Liver (tissue), 9 donors: ENCODE results near the gene CACNB4. TPM values are rescaled to one million over a fixed set of nuclear protein-coding genes. Genes with fewer than 3 reads are reported as not detected.

Experiments
- DNase-seq: peaks from one replicate; pipeline ENCODE4 v3.0.0-alpha.2; 2017; ENCODE audit warnings: low spot score
- H3K27ac ChIP-seq, 2 donors: one replicate each; pipeline ENCODE4 v1.7.0; 2013; ENCODE audit warnings: inconsistent platforms in 2 of 2, low read length in 2 of 2, control low read depth in 1 of 2, low read depth in 1 of 2, mild to moderate bottlenecking in 1 of 2
- H3K27me3 ChIP-seq, 4 donors: one replicate each; pipeline versions ENCODE4 v1.6.1 to v1.7.0; 2013; ENCODE audit warnings: low read length in 3 of 4, inconsistent platforms in 1 of 4, mild to moderate bottlenecking in 1 of 4, moderate library complexity in 1 of 4; ENCODE audit not compliant: control insufficient read depth in 4 of 4, insufficient read depth in 4 of 4
- H3K36me3 ChIP-seq, 4 donors: one replicate each; pipeline versions ENCODE4 v1.6.1 to v1.7.0; 2013; ENCODE audit warnings: low read length in 3 of 4, mild to moderate bottlenecking in 3 of 4, low read depth in 1 of 4, moderate library complexity in 1 of 4; ENCODE audit not compliant: control insufficient read depth in 4 of 4, insufficient read depth in 3 of 4
- H3K4me1 ChIP-seq, 4 donors: one replicate each; pipeline versions ENCODE4 v1.6.1 to v1.7.0; 2013; ENCODE audit warnings: low read length in 3 of 4, mild to moderate bottlenecking in 3 of 4, moderate library complexity in 1 of 4; ENCODE audit not compliant: control insufficient read depth in 4 of 4, insufficient read depth in 4 of 4
- H3K4me3 ChIP-seq, 3 donors: one replicate each; pipeline versions ENCODE4 v1.6.1 to v1.7.0; 2013; ENCODE audit warnings: low read length in 3 of 3, control low read depth in 1 of 3, low read depth in 1 of 3, mild to moderate bottlenecking in 1 of 3
- H3K9ac ChIP-seq, 2 donors: one replicate each; pipeline ENCODE4 v1.7.0; 2013; ENCODE audit warnings: low read length in 2 of 2, mild to moderate bottlenecking in 2 of 2, moderate library complexity in 2 of 2, control low read depth in 1 of 2, low read depth in 1 of 2
- H3K9me3 ChIP-seq, 4 donors: one replicate each; pipeline versions ENCODE4 v1.6.1 to v1.7.0; 2013; ENCODE audit warnings: low read length in 3 of 4; ENCODE audit not compliant: control insufficient read depth in 4 of 4
- CTCF ChIP-seq: fragments of 150-350 bp; IDR thresholded peaks from 2 replicates; pipeline ENCODE4 v1.5.1; 2017; ENCODE audit warnings: improper control_type of control experiment, low read depth, low read length; ENCODE audit not compliant: missing input control
- EGR1 ChIP-seq, 2 donors: IDR thresholded peaks; 2 replicates each; pipeline ENCODE4 v1.6.1; 2016 to 2018; ENCODE audit warnings: antibody characterized with exemption in 2 of 2, low read depth in 2 of 2
- FOXA1 ChIP-seq: IDR thresholded peaks from 2 replicates; pipeline ENCODE4 v1.6.1; 2016; ENCODE audit warnings: antibody characterized with exemption
- FOXA2 ChIP-seq: IDR thresholded peaks from 2 replicates; pipeline ENCODE4 v1.6.1; 2016; ENCODE audit warnings: antibody characterized with exemption
- GABPA ChIP-seq, 2 donors: IDR thresholded peaks in 1 of 2; conservative IDR thresholded peaks in 1 of 2; 2 replicates each; pipeline ENCODE4 v1.6.1; 2016; ENCODE audit warnings: antibody characterized with exemption in 2 of 2, mild to moderate bottlenecking in 1 of 2, moderate library complexity in 1 of 2
- HNF4A ChIP-seq, 2 donors: conservative IDR thresholded peaks; 2 replicates each; pipeline ENCODE4 v1.6.1; 2016; ENCODE audit warnings: antibody characterized with exemption in 2 of 2, mild to moderate bottlenecking in 2 of 2
- HNF4G ChIP-seq: IDR thresholded peaks from 2 replicates; pipeline ENCODE4 v1.6.1; 2016; ENCODE audit warnings: antibody characterized with exemption
- JUND ChIP-seq, 2 donors: IDR thresholded peaks; 2 replicates each; pipeline ENCODE4 v1.6.1; 2016; ENCODE audit warnings: antibody characterized with exemption in 2 of 2
- NR2F2 ChIP-seq: IDR thresholded peaks from 2 replicates; pipeline ENCODE4 v1.6.1; 2016; ENCODE audit warnings: antibody characterized with exemption
- RAD21 ChIP-seq, 2 donors: IDR thresholded peaks; 2 replicates each; pipeline ENCODE4 v1.6.1; 2016; ENCODE audit warnings: antibody characterized with exemption in 2 of 2, mild to moderate bottlenecking in 2 of 2
- REST ChIP-seq: IDR thresholded peaks from 2 replicates; pipeline ENCODE4 v1.6.1; 2016; ENCODE audit warnings: antibody characterized with exemption, mild to moderate bottlenecking
- RXRA ChIP-seq, 2 donors: IDR thresholded peaks; 2 replicates each; pipeline ENCODE4 v1.6.1; 2017 to 2018; ENCODE audit warnings: antibody characterized with exemption in 2 of 2, mild to moderate bottlenecking in 1 of 2
- SP1 ChIP-seq: IDR thresholded peaks from 2 replicates; pipeline ENCODE4 v1.6.1; 2018; ENCODE audit warnings: antibody characterized with exemption, mild to moderate bottlenecking
- TAF1 ChIP-seq: conservative IDR thresholded peaks from 2 replicates; pipeline ENCODE4 v1.6.1; 2016; ENCODE audit warnings: antibody characterized with exemption, mild to moderate bottlenecking
- YY1 ChIP-seq: IDR thresholded peaks from 2 replicates; pipeline ENCODE4 v1.6.1; 2016; ENCODE audit warnings: antibody characterized with exemption, mild to moderate bottlenecking
- WGBS: extraction: QIAGEN DNeasy Blood & Tissue Kit; methylation state at CpG from one replicate; pipeline ENCODE4 v1.1.7; 2013; 5-methylcytosine and 5-hydroxymethylcytosine counted together
- polyA plus RNA-seq, 2 donors: library from polyadenylated mRNA; stranded (reverse) in 1 of 2; unstranded in 1 of 2; fragments of 200-250 nt in 1 of 2; fragments of >200 nt in 1 of 2; fragmentation: Nextera tagmentation in 1 of 2; extraction: Ambion mirVana in 1 of 2; gene quantifications; one replicate each; pipeline versions ENCODE4 v1.2.1 to v1.2.3, GENCODE V29; 2013 to 2015
- total RNA-seq, 2 donors: library from RNA; depleted of rRNA; stranded (reverse); fragments of >200 nt; gene quantifications; one replicate each; pipeline ENCODE4 v1.2.3, GENCODE V29; 2014
- TF ChIP-seq, protein P1 (sequence below): IDR thresholded peaks from 2 replicates; pipeline ENCODE4 v1.6.1; 2016; ENCODE audit warnings: antibody characterized with exemption
- TF ChIP-seq, protein P2 (sequence below): IDR thresholded peaks from 2 replicates; pipeline ENCODE4 v1.6.1; 2016; ENCODE audit warnings: antibody characterized with exemption
- TF ChIP-seq, protein P3 (sequence below): IDR thresholded peaks from 2 replicates; pipeline ENCODE4 v1.6.1; 2016; ENCODE audit warnings: antibody characterized with exemption
- donor health status: healthy.
- donor health status: healthy.
- donor health status: healthy.
- donor health status: healthy.
- donor health status: healthy.

The CACNB4 gene
- total and polyA plus RNA-seq, 4 donors = 0.02 to 0.50 (median 0.21) TPM

- H3K4me1 ChIP-seq = no peaks in the 10 kb centered on the region
- WGBS = 71% methylated on average over 16 of the region's 16 CpGs
- no peaks in the 10 kb centered on the region for H3K36me3 ChIP-seq
- no peak overlapping the region for H3K9ac ChIP-seq
- DNase-seq = no peak
- TF ChIP-seq REST = no peak
- TF ChIP-seq FOXA1 = no peak
- TF ChIP-seq RAD21 (IDR thresholded peaks at IDR 0.05) = no peak
- TF ChIP-seq, protein P1, sequence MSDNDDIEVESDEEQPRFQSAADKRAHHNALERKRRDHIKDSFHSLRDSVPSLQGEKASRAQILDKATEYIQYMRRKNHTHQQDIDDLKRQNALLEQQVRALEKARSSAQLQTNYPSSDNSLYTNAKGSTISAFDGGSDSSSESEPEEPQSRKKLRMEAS = no peak
- no peak for TF ChIP-seq EGR1 (IDR thresholded peaks at IDR 0.05; ENCODE audit: low read depth in 2 of 2)
- TF ChIP-seq CTCF = no peak
- no peak for TF ChIP-seq NR2F2
- TF ChIP-seq SP1 = no peak
- TF ChIP-seq FOXA2 = no peak
- no peak for TF ChIP-seq HNF4A (conservative IDR thresholded peaks at IDR 0.05)
- TF ChIP-seq, protein P2, sequence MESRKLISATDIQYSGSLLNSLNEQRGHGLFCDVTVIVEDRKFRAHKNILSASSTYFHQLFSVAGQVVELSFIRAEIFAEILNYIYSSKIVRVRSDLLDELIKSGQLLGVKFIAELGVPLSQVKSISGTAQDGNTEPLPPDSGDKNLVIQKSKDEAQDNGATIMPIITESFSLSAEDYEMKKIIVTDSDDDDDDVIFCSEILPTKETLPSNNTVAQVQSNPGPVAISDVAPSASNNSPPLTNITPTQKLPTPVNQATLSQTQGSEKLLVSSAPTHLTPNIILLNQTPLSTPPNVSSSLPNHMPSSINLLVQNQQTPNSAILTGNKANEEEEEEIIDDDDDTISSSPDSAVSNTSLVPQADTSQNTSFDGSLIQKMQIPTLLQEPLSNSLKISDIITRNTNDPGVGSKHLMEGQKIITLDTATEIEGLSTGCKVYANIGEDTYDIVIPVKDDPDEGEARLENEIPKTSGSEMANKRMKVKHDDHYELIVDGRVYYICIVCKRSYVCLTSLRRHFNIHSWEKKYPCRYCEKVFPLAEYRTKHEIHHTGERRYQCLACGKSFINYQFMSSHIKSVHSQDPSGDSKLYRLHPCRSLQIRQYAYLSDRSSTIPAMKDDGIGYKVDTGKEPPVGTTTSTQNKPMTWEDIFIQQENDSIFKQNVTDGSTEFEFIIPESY = no peak
- TF ChIP-seq HNF4G = no peak
- no peak for TF ChIP-seq YY1
- no peak for TF ChIP-seq GABPA (IDR thresholded peaks at IDR 0.05 in 1 of 2, conservative IDR thresholded peaks at IDR 0.05 in 1 of 2)
- no peak for TF ChIP-seq RXRA (IDR thresholded peaks at IDR 0.05)
- TF ChIP-seq, protein P3, sequence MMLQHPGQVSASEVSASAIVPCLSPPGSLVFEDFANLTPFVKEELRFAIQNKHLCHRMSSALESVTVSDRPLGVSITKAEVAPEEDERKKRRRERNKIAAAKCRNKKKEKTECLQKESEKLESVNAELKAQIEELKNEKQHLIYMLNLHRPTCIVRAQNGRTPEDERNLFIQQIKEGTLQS = no peak
- TF ChIP-seq TAF1 = no peak
- TF ChIP-seq JUND (IDR thresholded peaks at IDR 0.05) = no peak
- no peak overlapping the region for H3K27ac ChIP-seq
- H3K9me3 ChIP-seq = no peaks in the 10 kb centered on the region
- H3K4me3 ChIP-seq = no peak overlapping the region
- H3K27me3 ChIP-seq = no peaks in the 10 kb centered on the region
Observed at GRCh38 chr2:152042636-152043615, 55.9 kb downstream of the CACNB4 start.
